CD14-positive monocyte (primary cell): ENCODE results near the gene IFNB1. TPM values are rescaled to one million over a fixed set of nuclear protein-coding genes. Genes with fewer than 3 reads are reported as not detected.
A peak's percentile ranks its signal among the peaks of the same experiment; 100 is the strongest.

Source experiments
- DNase-seq, 3 donors: peaks; one replicate each; pipeline ENCODE4 v3.0.0-alpha.2; 2011 to 2022
- H2AFZ ChIP-seq: 2 replicates; pipeline ENCODE4 v1.6.0; 2012; ENCODE audit warnings: mild to moderate bottlenecking, low read depth, low read length, inconsistent platforms; ENCODE audit not compliant: insufficient read depth, poor library complexity, severe bottlenecking
- H3K27ac ChIP-seq, 2 donors: 1 replicate in 1 of 2; 2 replicates in 1 of 2; pipeline ENCODE4 v1.5.1; 2012 to 2013; ENCODE audit warnings: low read length in 2 of 2, control low read depth in 1 of 2, inconsistent platforms in 1 of 2, low read depth in 1 of 2, mild to moderate bottlenecking in 1 of 2
- H3K27me3 ChIP-seq, 2 donors: one replicate each; pipeline versions ENCODE4 v1.6.0 to v1.6.1; 2011 to 2013; ENCODE audit warnings: low read length in 2 of 2; ENCODE audit not compliant: control insufficient read depth in 2 of 2, insufficient read depth in 2 of 2
- H3K36me3 ChIP-seq, 2 donors: replicated peaks in 1 of 2; 1 replicate in 1 of 2; 2 replicates in 1 of 2; pipeline versions ENCODE4 v1.5.1 to v1.6.1; 2012 to 2013; ENCODE audit warnings: low read length in 2 of 2, control low read depth in 1 of 2, inconsistent platforms in 1 of 2, mild to moderate bottlenecking in 1 of 2; ENCODE audit not compliant: insufficient read depth in 2 of 2, control insufficient read depth in 1 of 2
- H3K4me1 ChIP-seq, 2 donors: 1 replicate in 1 of 2; 2 replicates in 1 of 2; pipeline versions ENCODE4 v1.5.1 to v1.6.1; 2012 to 2013; ENCODE audit warnings: low read length in 2 of 2, control low read depth in 1 of 2, inconsistent platforms in 1 of 2, mild to moderate bottlenecking in 1 of 2, moderate library complexity in 1 of 2; ENCODE audit not compliant: insufficient read depth in 2 of 2, control insufficient read depth in 1 of 2
- H3K4me2 ChIP-seq: replicated peaks from 2 replicates; pipeline ENCODE3; 2012; ENCODE audit warnings: low read length, moderate library complexity, mild to moderate bottlenecking; ENCODE audit not compliant: poor library complexity, severe bottlenecking; ENCODE audit errors: extremely low read depth
- H3K4me3 ChIP-seq, 3 experiments: fragments of 200-600 bp in 1 of 3; sonication (generic) in 1 of 3; replicated peaks in 1 of 3; 1 replicate in 2 of 3; 2 replicates in 1 of 3; pipeline ENCODE4 v1.5.1; 2011 to 2013; ENCODE audit warnings: low read length in 3 of 3, mild to moderate bottlenecking in 3 of 3, control low read depth in 2 of 3, low read depth in 2 of 3, inconsistent platforms in 1 of 3, moderate library complexity in 1 of 3
- H3K79me2 ChIP-seq: 2 replicates; pipeline ENCODE4 v1.6.0; 2012; ENCODE audit warnings: mild to moderate bottlenecking, control low read depth, inconsistent platforms, low read length, moderate library complexity; ENCODE audit not compliant: insufficient read depth
- H3K9ac ChIP-seq: 2 replicates; pipeline ENCODE4 v1.6.0; 2017; ENCODE audit warnings: low read length, mild to moderate bottlenecking; ENCODE audit not compliant: insufficient read depth, poor library complexity, severe bottlenecking
- H3K9me3 ChIP-seq, 2 donors: replicated peaks in 1 of 2; 1 replicate in 1 of 2; 2 replicates in 1 of 2; pipeline versions ENCODE4 v1.5.1 to v1.6.1; 2012 to 2013; ENCODE audit warnings: low read length in 2 of 2, control low read depth in 1 of 2; ENCODE audit not compliant: control insufficient read depth in 1 of 2, insufficient read depth in 1 of 2
- H4K20me1 ChIP-seq: 2 replicates; pipeline ENCODE4 v1.6.0; 2012; ENCODE audit warnings: mild to moderate bottlenecking, low read length, control low read depth, moderate library complexity; ENCODE audit not compliant: insufficient read depth
- H3K27ac Mint-ChIP-seq, 7 donors: one replicate each; pipeline ENCODE4 v1.8.0; 2020; ENCODE audit warnings: mild to moderate bottlenecking in 7 of 7, mixed read lengths in 7 of 7, moderate library complexity in 6 of 7, inconsistent platforms in 2 of 7
- H3K27me3 Mint-ChIP-seq, 3 donors: one replicate each; pipeline ENCODE4 v1.8.0; 2021 to 2022; ENCODE audit warnings: low read depth in 3 of 3, mild to moderate bottlenecking in 3 of 3, mixed read lengths in 3 of 3, moderate library complexity in 3 of 3, inconsistent platforms in 1 of 3
- H3K36me3 Mint-ChIP-seq, 2 donors: one replicate each; pipeline ENCODE4 v1.8.0; 2020; ENCODE audit warnings: mixed read lengths in 2 of 2, inconsistent platforms in 1 of 2, mild to moderate bottlenecking in 1 of 2
- H3K4me1 Mint-ChIP-seq: one replicate; pipeline ENCODE4 v1.8.0; 2020; ENCODE audit warnings: mild to moderate bottlenecking, mixed read lengths
- H3K4me3 Mint-ChIP-seq, 2 donors: one replicate each; pipeline ENCODE4 v1.8.0; 2020; ENCODE audit warnings: mild to moderate bottlenecking in 2 of 2, mixed read lengths in 2 of 2, moderate library complexity in 1 of 2
- H3K9me3 Mint-ChIP-seq, 7 donors: one replicate each; pipeline ENCODE4 v1.8.0; 2020 to 2022; ENCODE audit warnings: mixed read lengths in 7 of 7, mild to moderate bottlenecking in 6 of 7, moderate library complexity in 6 of 7, inconsistent platforms in 2 of 7
- WGBS: methylation state at CpG from one replicate; pipeline ENCODE4 v1.1.5; 2013; ENCODE audit warnings: missing lambda C conversion rate; ENCODE audit not compliant: insufficient coverage; 5-methylcytosine and 5-hydroxymethylcytosine counted together
- intact Hi-C, 2 donors: fragments of 100-400 bp; cut with micrococcal nuclease; formaldehyde crosslinking; loops; one replicate each; pipeline versions ENCODE4 v1.15.0 to v1.15.1; 2023
- polyA plus RNA-seq, 3 donors: library from polyadenylated mRNA; depleted of rRNA in 1 of 3; unstranded in 2 of 3; stranded (reverse) in 1 of 3; fragments of 300-500 nt in 2 of 3; fragments of >200 nt in 1 of 3; fragmentation: Illumina TruSeq in 2 of 3; gene quantifications; 1 replicate in 2 of 3; 2 replicates in 1 of 3; pipeline ENCODE4 v1.2.3, GENCODE V29; 2012 to 2021
- TF ChIP-seq, protein P1 (sequence below): fragments of 200-600 bp; IDR thresholded peaks from one replicate; pipeline ENCODE4 v1.8.0; 2022; ENCODE audit warnings: antibody characterized with exemption, mild to moderate bottlenecking

The IFNB1 gene
- polyA plus RNA-seq, 3 donors: not detected

GRCh38 chr9:21042466-21042865 lies 35.3 kb downstream of the IFNB1 start:
- no peaks in the 10 kb centered on the region for H3K27me3 Mint-ChIP-seq
- no peak overlapping the region for H3K27ac Mint-ChIP-seq
- TF ChIP-seq, protein P1, sequence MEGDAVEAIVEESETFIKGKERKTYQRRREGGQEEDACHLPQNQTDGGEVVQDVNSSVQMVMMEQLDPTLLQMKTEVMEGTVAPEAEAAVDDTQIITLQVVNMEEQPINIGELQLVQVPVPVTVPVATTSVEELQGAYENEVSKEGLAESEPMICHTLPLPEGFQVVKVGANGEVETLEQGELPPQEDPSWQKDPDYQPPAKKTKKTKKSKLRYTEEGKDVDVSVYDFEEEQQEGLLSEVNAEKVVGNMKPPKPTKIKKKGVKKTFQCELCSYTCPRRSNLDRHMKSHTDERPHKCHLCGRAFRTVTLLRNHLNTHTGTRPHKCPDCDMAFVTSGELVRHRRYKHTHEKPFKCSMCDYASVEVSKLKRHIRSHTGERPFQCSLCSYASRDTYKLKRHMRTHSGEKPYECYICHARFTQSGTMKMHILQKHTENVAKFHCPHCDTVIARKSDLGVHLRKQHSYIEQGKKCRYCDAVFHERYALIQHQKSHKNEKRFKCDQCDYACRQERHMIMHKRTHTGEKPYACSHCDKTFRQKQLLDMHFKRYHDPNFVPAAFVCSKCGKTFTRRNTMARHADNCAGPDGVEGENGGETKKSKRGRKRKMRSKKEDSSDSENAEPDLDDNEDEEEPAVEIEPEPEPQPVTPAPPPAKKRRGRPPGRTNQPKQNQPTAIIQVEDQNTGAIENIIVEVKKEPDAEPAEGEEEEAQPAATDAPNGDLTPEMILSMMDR: no peak
- no peaks in the 10 kb centered on the region for H3K27me3 ChIP-seq
- H3K4me3 Mint-ChIP-seq: no peak overlapping the region
- H3K4me1 ChIP-seq: peaks cover 3 to 4% of the 10 kb centered on the region in 2 donors
- H3K4me3 ChIP-seq: no peak overlapping the region
- no peak overlapping the region for H3K4me2 ChIP-seq
- H3K36me3 Mint-ChIP-seq: no peaks in the 10 kb centered on the region
- H3K9me3 ChIP-seq: no peaks in the 10 kb centered on the region
- 100% methylated on average over 1 of the region's 4 CpGs for WGBS
- H4K20me1 ChIP-seq: no peaks in the 10 kb centered on the region
- peaks cover 4% of the 10 kb centered on the region for H3K4me1 Mint-ChIP-seq
- no peak overlapping the region for H2AFZ ChIP-seq
- no peak for DNase-seq
- no peaks in the 10 kb centered on the region for H3K79me2 ChIP-seq
- H3K27ac ChIP-seq: no peak overlapping the region
- H3K36me3 ChIP-seq: no peaks in the 10 kb centered on the region
- no peak overlapping the region for H3K9ac ChIP-seq
- H3K9me3 Mint-ChIP-seq: no peaks in the 10 kb centered on the region
- intact Hi-C loops: no loop called here

- Histone ChIP-seq H3K4me2 (no peak overlapping the region), H4K20me1 (no peaks in the 10 kb centered on the region), H3K36me3 (no peaks in the 10 kb centered on the region), H3K27me3 (no peaks in the 10 kb centered on the region), H3K9me3 (no peaks in the 10 kb centered on the region), H3K4me3 (no peak overlapping the region), H3K79me2 (no peaks in the 10 kb centered on the region), H3K27ac (no peak overlapping the region), H3K9ac (no peak overlapping the region), H2AFZ (no peak overlapping the region), H3K4me1 (no peaks in the 10 kb centered on the region)
- peaks cover 0 to 2% (median 2%) of the 10 kb centered on the region in 3 donors for H3K27me3 Mint-ChIP-seq
- H3K4me3 Mint-ChIP-seq: no peak overlapping the region
- H3K27ac Mint-ChIP-seq: peak overlapping the region in 1 of 7 donors; percentile 22
- no peaks in the 10 kb centered on the region for H3K4me1 Mint-ChIP-seq
- no CpG with 5 or more reads among the region's 1 CpG for WGBS
- intact Hi-C loops: loop anchor here in 1 of 2 donors (10.0 kb wide), 1 partner anchor 55 kb away; no protein-coding TSS in a partner anchor
- DNase-seq: no peak
- peaks cover 0 to 3% (median 0%) of the 10 kb centered on the region in 7 donors for H3K9me3 Mint-ChIP-seq
- TF ChIP-seq, protein P1: no peak
- H3K36me3 Mint-ChIP-seq: no peaks in the 10 kb centered on the region
Measured at GRCh38 chr9:21039302-21039701, 38.4 kb downstream of the IFNB1 start.
